K562 (cell line): ENCODE results near the gene JMJD1C. TPM values are rescaled to one million over a fixed set of nuclear protein-coding genes. Genes with fewer than 3 reads are reported as not detected.
A peak's percentile ranks its signal among the peaks of the same experiment; 100 is the strongest.

Experiments
- CREB1 ChIP-seq, 2 experiments: sonication (generic) in 1 of 2; formaldehyde crosslinking in 1 of 2; IDR thresholded peaks; 2 replicates each; pipeline versions ENCODE4 v1.6.1 to v1.8.0; 2012 to 2022; ENCODE audit warnings: inconsistent platforms in 1 of 2, mild to moderate bottlenecking in 1 of 2, missing genetic modification reagents in 1 of 2, moderate library complexity in 1 of 2
- DPF2 ChIP-seq: fragments of 450-650 bp; IDR thresholded peaks from 2 replicates; pipeline ENCODE4 v1.6.1; 2016
- E2F4 ChIP-seq: sonication (generic); formaldehyde crosslinking; IDR thresholded peaks from 2 replicates; pipeline ENCODE4 v1.8.0; 2022; ENCODE audit warnings: mild to moderate bottlenecking, low read depth, missing genetic modification reagents
- ELF1 ChIP-seq: fragments of 200-800 bp; sonication (Bioruptor generic); IDR thresholded peaks from 2 replicates; pipeline ENCODE4 v1.6.1; 2016; ENCODE audit warnings: missing genetic modification characterization, missing compliant biosample characterization
- GABPB2 ChIP-seq: fragments of 250-450 bp; sonication (Bioruptor Pico); conservative IDR thresholded peaks from 2 replicates; pipeline ENCODE4 v1.5.1; 2021; ENCODE audit warnings: mild to moderate bottlenecking
- L3MBTL2 ChIP-seq: fragments of 450-650 bp; IDR thresholded peaks from 2 replicates; pipeline ENCODE4 v1.6.1; 2016; ENCODE audit warnings: mild to moderate bottlenecking, moderate library complexity
- MEIS2 ChIP-seq: fragments of 450-650 bp; IDR thresholded peaks from 2 replicates; pipeline ENCODE4 v1.6.1; 2014; ENCODE audit warnings: mild to moderate bottlenecking; ENCODE audit not compliant: partially characterized antibody
- PRPF4 ChIP-seq: fragments of 200-400 bp; formaldehyde crosslinking; IDR thresholded peaks from one replicate; pipeline ENCODE4 v1.6.1; 2017; ENCODE audit warnings: low read length, low read depth, mild to moderate bottlenecking; ENCODE audit not compliant: insufficient read depth, poor library complexity, severe bottlenecking
- polyA plus RNA-seq, 8 experiments: library from polyadenylated mRNA; depleted of rRNA in 4 of 8; stranded (reverse) in 5 of 8; unstranded in 3 of 8; fragments of >200 nt; fragmentation: Nextera tagmentation in 2 of 8; fragmentation: Illumina TruSeq in 1 of 8; extraction: Ambion mirVana in 2 of 8; extraction: Trizol in 1 of 8; gene quantifications; 2 replicates each; pipeline versions ENCODE4 v1.2.1 to v1.2.3, GENCODE V29; 2011 to 2014; ENCODE audit warnings: inconsistent platforms in 1 of 8, missing spikeins in 1 of 8
- total RNA-seq, 7 experiments: library from RNA; depleted of rRNA in 6 of 7; stranded (reverse); fragments of >200 nt in 6 of 7; fragmentation: Illumina TruSeq in 2 of 7; extraction: Trizol in 2 of 7; gene quantifications; 2 replicates each; pipeline versions ENCODE4 v1.2.1 to v1.2.3, GENCODE V29; 2011 to 2021; ENCODE audit warnings: low replicate concordance in 1 of 7
- TF ChIP-seq, protein P1 (sequence below): fragments of 450-650 bp; IDR thresholded peaks from 2 replicates; pipeline ENCODE4 v1.6.1; 2017; ENCODE audit warnings: antibody characterized with exemption, mild to moderate bottlenecking
- TF ChIP-seq, protein P2 (sequence below): sonication (generic); formaldehyde crosslinking; IDR thresholded peaks from 2 replicates; pipeline ENCODE4 v1.9.0; 2022; ENCODE audit warnings: mild to moderate bottlenecking, missing genetic modification reagents
- TF ChIP-seq, protein P3 (sequence below), 2 experiments: fragments of 450-650 bp in 1 of 2; sonication (generic) in 1 of 2; formaldehyde crosslinking in 1 of 2; IDR thresholded peaks in 1 of 2; conservative IDR thresholded peaks in 1 of 2; 2 replicates each; pipeline versions ENCODE4 v1.6.1 to v1.8.1; 2016 to 2023; ENCODE audit warnings: mild to moderate bottlenecking in 2 of 2, moderate library complexity in 2 of 2, inconsistent platforms in 1 of 2, missing genetic modification reagents in 1 of 2

JMJD1C gene
- total and polyA plus RNA-seq, 9 of the 15 experiments (the other 6 are each of a cell fraction or from before 2014, with no cell fraction given): 25.3 to 68.0 (median 47.2) TPM

- TF ChIP-seq, protein P1, sequence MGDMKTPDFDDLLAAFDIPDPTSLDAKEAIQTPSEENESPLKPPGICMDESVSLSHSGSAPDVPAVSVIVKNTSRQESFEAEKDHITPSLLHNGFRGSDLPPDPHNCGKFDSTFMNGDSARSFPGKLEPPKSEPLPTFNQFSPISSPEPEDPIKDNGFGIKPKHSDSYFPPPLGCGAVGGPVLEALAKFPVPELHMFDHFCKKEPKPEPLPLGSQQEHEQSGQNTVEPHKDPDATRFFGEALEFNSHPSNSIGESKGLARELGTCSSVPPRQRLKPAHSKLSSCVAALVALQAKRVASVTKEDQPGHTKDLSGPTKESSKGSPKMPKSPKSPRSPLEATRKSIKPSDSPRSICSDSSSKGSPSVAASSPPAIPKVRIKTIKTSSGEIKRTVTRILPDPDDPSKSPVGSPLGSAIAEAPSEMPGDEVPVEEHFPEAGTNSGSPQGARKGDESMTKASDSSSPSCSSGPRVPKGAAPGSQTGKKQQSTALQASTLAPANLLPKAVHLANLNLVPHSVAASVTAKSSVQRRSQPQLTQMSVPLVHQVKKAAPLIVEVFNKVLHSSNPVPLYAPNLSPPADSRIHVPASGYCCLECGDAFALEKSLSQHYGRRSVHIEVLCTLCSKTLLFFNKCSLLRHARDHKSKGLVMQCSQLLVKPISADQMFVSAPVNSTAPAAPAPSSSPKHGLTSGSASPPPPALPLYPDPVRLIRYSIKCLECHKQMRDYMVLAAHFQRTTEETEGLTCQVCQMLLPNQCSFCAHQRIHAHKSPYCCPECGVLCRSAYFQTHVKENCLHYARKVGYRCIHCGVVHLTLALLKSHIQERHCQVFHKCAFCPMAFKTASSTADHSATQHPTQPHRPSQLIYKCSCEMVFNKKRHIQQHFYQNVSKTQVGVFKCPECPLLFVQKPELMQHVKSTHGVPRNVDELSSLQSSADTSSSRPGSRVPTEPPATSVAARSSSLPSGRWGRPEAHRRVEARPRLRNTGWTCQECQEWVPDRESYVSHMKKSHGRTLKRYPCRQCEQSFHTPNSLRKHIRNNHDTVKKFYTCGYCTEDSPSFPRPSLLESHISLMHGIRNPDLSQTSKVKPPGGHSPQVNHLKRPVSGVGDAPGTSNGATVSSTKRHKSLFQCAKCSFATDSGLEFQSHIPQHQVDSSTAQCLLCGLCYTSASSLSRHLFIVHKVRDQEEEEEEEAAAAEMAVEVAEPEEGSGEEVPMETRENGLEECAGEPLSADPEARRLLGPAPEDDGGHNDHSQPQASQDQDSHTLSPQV: peak; percentile 78
- TF ChIP-seq PRPF4: no peak
- TF ChIP-seq E2F4 (CRISPR knock-in tag): no peak
- peak; percentile 33; the same call in 1 of the 2 replicates for TF ChIP-seq L3MBTL2
- peak; percentile 68 for TF ChIP-seq MEIS2
- no peak for TF ChIP-seq CREB1 (IDR thresholded peaks at IDR 0.05)
- TF ChIP-seq CREB1 (CRISPR knock-in tag; IDR thresholded peaks at IDR 0.05): no peak
- TF ChIP-seq DPF2: peak; percentile 88
- TF ChIP-seq GABPB2 (CRISPR knock-in tag): no peak
- TF ChIP-seq ELF1: peak; percentile 62
- TF ChIP-seq, protein P2, sequence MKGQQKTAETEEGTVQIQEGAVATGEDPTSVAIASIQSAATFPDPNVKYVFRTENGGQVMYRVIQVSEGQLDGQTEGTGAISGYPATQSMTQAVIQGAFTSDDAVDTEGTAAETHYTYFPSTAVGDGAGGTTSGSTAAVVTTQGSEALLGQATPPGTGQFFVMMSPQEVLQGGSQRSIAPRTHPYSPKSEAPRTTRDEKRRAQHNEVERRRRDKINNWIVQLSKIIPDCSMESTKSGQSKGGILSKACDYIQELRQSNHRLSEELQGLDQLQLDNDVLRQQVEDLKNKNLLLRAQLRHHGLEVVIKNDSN (CRISPR knock-in tag): no peak
- TF ChIP-seq, protein P3, sequence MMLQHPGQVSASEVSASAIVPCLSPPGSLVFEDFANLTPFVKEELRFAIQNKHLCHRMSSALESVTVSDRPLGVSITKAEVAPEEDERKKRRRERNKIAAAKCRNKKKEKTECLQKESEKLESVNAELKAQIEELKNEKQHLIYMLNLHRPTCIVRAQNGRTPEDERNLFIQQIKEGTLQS (IDR thresholded peaks at IDR 0.05): peak; percentile 96
- TF ChIP-seq, protein P3 (CRISPR knock-in tag; conservative IDR thresholded peaks at IDR 0.05): no peak
- TF ChIP-seq, all 486 proteins: peak for 52
Observed at GRCh38 chr10:63236113-63236935, 229.5 kb downstream of the JMJD1C start (continued).
